Natural killer cell (primary cell): ENCODE measurements around the gene HIVEP3. TPM values are rescaled to one million over a fixed set of nuclear protein-coding genes. Genes with fewer than 3 reads are reported as not detected.

Experiments used
- ATAC-seq, 3 donors: fragments of 150-1000 bp in 2 of 3; fragments of 200-7000 bp in 1 of 3; cut with Tn5 transposase; 1 replicate in 1 of 3; 2 replicates in 2 of 3; pipeline ENCODE4 v1.10.0; 2021; ENCODE audit warnings: mild to moderate bottlenecking in 2 of 3, moderate library complexity in 2 of 3
- DNase-seq, 2 donors: peaks; one replicate each; pipeline versions ENCODE4 v3.0.0 to v3.0.0-alpha.2; 2013 to 2021; ENCODE audit warnings: mixed read lengths in 1 of 2
- H3K27ac ChIP-seq: one replicate; pipeline ENCODE4 v1.5.1; 2013; ENCODE audit warnings: mild to moderate bottlenecking, low read length
- H3K27me3 ChIP-seq: one replicate; pipeline ENCODE4 v1.6.1; 2013; ENCODE audit warnings: low read length; ENCODE audit not compliant: control insufficient read depth, insufficient read depth
- H3K36me3 ChIP-seq: one replicate; pipeline ENCODE4 v1.6.1; 2013; ENCODE audit warnings: low read length; ENCODE audit not compliant: control insufficient read depth, insufficient read depth
- H3K4me1 ChIP-seq: one replicate; pipeline ENCODE4 v1.6.1; 2013; ENCODE audit warnings: low read length; ENCODE audit not compliant: control insufficient read depth, insufficient read depth
- H3K4me3 ChIP-seq: one replicate; pipeline ENCODE4 v1.5.1; 2013; ENCODE audit warnings: low read length
- H3K9me3 ChIP-seq: one replicate; pipeline ENCODE4 v1.6.1; 2013; ENCODE audit warnings: low read length; ENCODE audit not compliant: control insufficient read depth, insufficient read depth
- H3K27ac Mint-ChIP-seq, 2 donors: one replicate each; pipeline ENCODE4 v1.8.0; 2022; ENCODE audit warnings: mild to moderate bottlenecking in 2 of 2, mixed read lengths in 2 of 2, moderate library complexity in 1 of 2
- H3K27me3 Mint-ChIP-seq, 2 donors: one replicate each; pipeline ENCODE4 v1.8.0; 2022; ENCODE audit warnings: low read depth in 2 of 2, mixed read lengths in 2 of 2
- H3K36me3 Mint-ChIP-seq: one replicate; pipeline ENCODE4 v1.8.0; 2022; ENCODE audit warnings: mixed read lengths
- H3K4me1 Mint-ChIP-seq, 2 donors: one replicate each; pipeline ENCODE4 v1.8.0; 2022; ENCODE audit warnings: mixed read lengths in 2 of 2
- H3K4me3 Mint-ChIP-seq: one replicate; pipeline ENCODE4 v1.8.0; 2022; ENCODE audit warnings: mild to moderate bottlenecking, moderate library complexity, mixed read lengths
- H3K9me3 Mint-ChIP-seq, 2 donors: one replicate each; pipeline ENCODE4 v1.8.0; 2022; ENCODE audit warnings: mixed read lengths in 2 of 2
- WGBS: methylation state at CpG from one replicate; pipeline ENCODE4 v1.1.7; 2013; ENCODE audit warnings: missing lambda C conversion rate; ENCODE audit not compliant: insufficient coverage; 5-methylcytosine and 5-hydroxymethylcytosine counted together
- intact Hi-C: fragments of 100-400 bp; cut with micrococcal nuclease; formaldehyde crosslinking; loops from one replicate; pipeline ENCODE4 v1.14.2; 2022
- total RNA-seq, 4 donors: library from RNA; stranded (reverse); fragments of 120-200 nt in 1 of 4; gene quantifications; one replicate each; pipeline versions ENCODE4 v1.2.3 to v1.2.4, GENCODE V29; 2013 to 2022
- TF ChIP-seq, protein P1 (sequence below): fragments of 200-600 bp; IDR thresholded peaks from one replicate; pipeline ENCODE4 v1.8.0; 2022; ENCODE audit warnings: antibody characterized with exemption

The HIVEP3 gene
- 10 to 100 TPM; 26.2 to 35.2 (median 29.8) TPM for total RNA-seq
- 11.1 TPM for total RNA-seq (2013)

DNA sequence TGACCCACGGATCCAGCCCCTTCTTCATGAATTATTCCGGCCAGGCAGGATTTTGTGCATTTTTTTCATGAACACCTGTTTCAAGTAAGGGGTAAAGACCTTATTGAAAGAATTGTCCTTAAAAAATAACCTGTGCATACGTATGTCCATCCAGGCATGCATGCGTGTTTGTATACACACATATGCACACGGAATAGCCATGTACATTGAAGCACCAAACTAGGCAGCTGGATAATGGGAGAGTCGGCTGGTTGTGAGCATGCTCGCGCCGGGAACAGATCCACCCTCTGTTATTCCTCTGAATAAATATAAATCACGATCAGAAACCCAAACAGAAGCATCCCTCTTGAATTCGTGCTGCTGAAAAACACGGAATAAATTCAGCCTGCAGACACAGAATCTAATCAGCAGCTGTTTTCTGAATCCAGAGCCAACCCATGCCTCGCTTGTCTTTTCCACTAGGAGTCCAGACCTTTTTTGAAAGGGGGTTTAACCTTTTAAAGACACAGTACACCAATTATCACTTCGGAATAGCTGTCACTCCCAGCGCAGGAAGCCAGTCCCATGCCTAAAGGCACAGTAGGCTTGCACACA, at the start of gene HIVEP3:
TSS of gene HIVEP3 (minus strand) at position 473 of the 594 bp plus-strand sequence.
- intact Hi-C loops: loop anchor here (5.0 kb wide), 2 partner anchors 106 to 114 kb away; no protein-coding TSS in a partner anchor
- peak within 1 kb of the TSS; percentile 94 for H3K4me3 Mint-ChIP-seq
- peaks cover 60% of the 10 kb centered on the region for H3K4me1 ChIP-seq

DNA sequence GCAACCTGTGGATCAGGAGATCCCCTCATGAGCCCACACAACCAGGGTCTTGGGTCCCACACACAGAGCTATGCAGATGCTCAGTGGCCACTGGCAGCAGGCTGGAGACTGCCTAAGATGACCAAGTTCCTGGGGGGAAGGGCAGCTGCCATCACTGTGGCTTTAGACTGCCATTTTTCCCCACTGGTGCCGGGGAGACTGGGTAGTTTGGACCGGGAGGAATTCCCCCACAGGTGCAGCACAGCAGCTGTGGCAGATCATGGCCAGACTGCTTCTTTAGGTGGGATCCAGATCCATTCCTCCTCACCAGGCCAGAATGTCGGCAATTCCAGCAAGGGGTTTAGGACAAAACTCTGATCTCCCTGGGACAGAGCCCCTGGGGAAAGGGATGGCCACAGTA, 45.7 kb upstream of the HIVEP3 start:
- H3K4me1 Mint-ChIP-seq: peaks cover 52 to 69% of the 10 kb centered on the region in 2 donors
- H3K9me3 Mint-ChIP-seq: peaks cover 4 to 6% of the 10 kb centered on the region in 2 donors

More for the DNA sequence above, at the start of gene HIVEP3:
- WGBS: 39% methylated on average over 14 of the region's 15 CpGs
- peaks cover 82 to 84% of the 10 kb centered on the region in 2 donors for H3K4me1 Mint-ChIP-seq
- DNase-seq: no peak
- H3K27ac Mint-ChIP-seq: peak within 1 kb of the TSS; percentile 93 to 95
- TF ChIP-seq, protein P1, sequence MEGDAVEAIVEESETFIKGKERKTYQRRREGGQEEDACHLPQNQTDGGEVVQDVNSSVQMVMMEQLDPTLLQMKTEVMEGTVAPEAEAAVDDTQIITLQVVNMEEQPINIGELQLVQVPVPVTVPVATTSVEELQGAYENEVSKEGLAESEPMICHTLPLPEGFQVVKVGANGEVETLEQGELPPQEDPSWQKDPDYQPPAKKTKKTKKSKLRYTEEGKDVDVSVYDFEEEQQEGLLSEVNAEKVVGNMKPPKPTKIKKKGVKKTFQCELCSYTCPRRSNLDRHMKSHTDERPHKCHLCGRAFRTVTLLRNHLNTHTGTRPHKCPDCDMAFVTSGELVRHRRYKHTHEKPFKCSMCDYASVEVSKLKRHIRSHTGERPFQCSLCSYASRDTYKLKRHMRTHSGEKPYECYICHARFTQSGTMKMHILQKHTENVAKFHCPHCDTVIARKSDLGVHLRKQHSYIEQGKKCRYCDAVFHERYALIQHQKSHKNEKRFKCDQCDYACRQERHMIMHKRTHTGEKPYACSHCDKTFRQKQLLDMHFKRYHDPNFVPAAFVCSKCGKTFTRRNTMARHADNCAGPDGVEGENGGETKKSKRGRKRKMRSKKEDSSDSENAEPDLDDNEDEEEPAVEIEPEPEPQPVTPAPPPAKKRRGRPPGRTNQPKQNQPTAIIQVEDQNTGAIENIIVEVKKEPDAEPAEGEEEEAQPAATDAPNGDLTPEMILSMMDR: no peak
- no peaks in the 10 kb centered on the region for H3K9me3 Mint-ChIP-seq
- no peaks in the 10 kb centered on the region for H3K27me3 Mint-ChIP-seq
- peak within 1 kb of the TSS; percentile 80 for H3K27ac ChIP-seq
- ATAC-seq: no peak
- no peaks in the 10 kb centered on the region for H3K36me3 Mint-ChIP-seq
- peak within 1 kb of the TSS; percentile 55 for H3K4me3 ChIP-seq
- H3K36me3 ChIP-seq: no peaks in the 10 kb centered on the region
- no peaks in the 10 kb centered on the region for H3K27me3 ChIP-seq
- H3K9me3 ChIP-seq: no peaks in the 10 kb centered on the region

DNA sequence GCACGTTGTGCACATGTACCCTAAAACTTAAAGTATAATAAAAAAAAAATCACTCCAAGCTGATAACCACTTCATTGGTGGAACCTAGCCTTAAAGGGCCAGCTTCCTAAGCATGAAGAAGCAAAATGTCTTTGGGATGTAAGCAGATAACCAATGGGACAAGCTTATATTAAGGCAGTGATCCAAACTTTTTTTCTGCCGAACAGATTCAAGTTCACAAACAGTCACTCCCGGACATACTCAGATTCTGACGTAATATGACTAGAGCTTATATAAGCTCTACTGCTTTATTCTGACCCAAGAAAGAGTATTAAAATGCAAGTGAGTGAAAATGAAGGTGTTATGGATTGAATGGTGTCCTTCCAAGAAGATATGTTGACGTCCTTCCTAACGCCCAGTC, 44.9 kb upstream of the HIVEP3 start:
- H3K36me3 ChIP-seq: no peaks in the 10 kb centered on the region
- no peaks in the 10 kb centered on the region for H3K27me3 ChIP-seq
- H3K9me3 ChIP-seq: no peaks in the 10 kb centered on the region
- DNase-seq: no peak
- Mint-ChIP-seq H3K4me3 (no peak overlapping the region), H3K9me3 (peaks cover 4 to 6% of the 10 kb centered on the region in 2 donors), H3K27ac (no peak overlapping the region), H3K27me3 (no peaks in the 10 kb centered on the region), H3K4me1 (peaks cover 53 to 69% of the 10 kb centered on the region in 2 donors), H3K36me3 (peaks cover 11% of the 10 kb centered on the region)
- no peaks in the 10 kb centered on the region for H3K4me1 ChIP-seq
- ATAC-seq: no peak
- TF ChIP-seq, protein P1: no peak
- 98% methylated on average over 6 of the region's 6 CpGs for WGBS
- H3K4me3 ChIP-seq: no peak overlapping the region
- intact Hi-C loops: no loop called here
- H3K27ac ChIP-seq: no peak overlapping the region

More for the DNA sequence above, 45.7 kb upstream of the HIVEP3 start:
- Histone ChIP-seq H3K9me3 (no peaks in the 10 kb centered on the region), H3K4me3 (no peak overlapping the region), H3K4me1 (no peaks in the 10 kb centered on the region), H3K36me3 (no peaks in the 10 kb centered on the region), H3K27me3 (no peaks in the 10 kb centered on the region), H3K27ac (no peak overlapping the region)
- Mint-ChIP-seq H3K27me3 (no peaks in the 10 kb centered on the region), H3K36me3 (peaks cover 11% of the 10 kb centered on the region), H3K27ac (no peak overlapping the region), H3K4me3 (no peak overlapping the region)
- intact Hi-C loops: no loop called here
- DNase-seq: no peak
- WGBS: 97% methylated on average over 3 of the region's 3 CpGs
- ATAC-seq: no peak
- TF ChIP-seq, protein P1: no peak
